ENCODE results near the gene SH3TC1.

SH3TC1 gene

GRCh38 chr4:8284391-8284790 lies 85.3 kb downstream of the SH3TC1 start:
- no peaks in the 10 kb centered on the region for H4K20me1 ChIP-seq (ENCODE audit: low read depth, low read length)
- no peak overlapping the region for H2AFZ ChIP-seq (ENCODE audit: low read depth, low read length, severe bottlenecking)
- H3K4me3 ChIP-seq (ENCODE audit: insufficient read depth, low read length, poor library complexity, severe bottlenecking), result no peak overlapping the region
- no peaks in the 10 kb centered on the region for H3F3A ChIP-seq (ENCODE audit: insufficient read depth)
- H3K27ac ChIP-seq (ENCODE audit: low read depth, low read length), result no peak overlapping the region
- H3K9ac ChIP-seq (ENCODE audit: low read length), result no peak overlapping the region
- H3K27me3 ChIP-seq (ENCODE audit: low read length), result no peaks in the 10 kb centered on the region
- H3K36me3 ChIP-seq (ENCODE audit: low read length), result no peaks in the 10 kb centered on the region
- no peaks in the 10 kb centered on the region for H3K9me2 ChIP-seq (replicated peaks; ENCODE audit: insufficient read depth, low read length)
- no peak overlapping the region for H3K4me2 ChIP-seq (ENCODE audit: low read depth, low read length, poor library complexity, severe bottlenecking)
- no peak for TF ChIP-seq EZH2phosphoT487 (conservative IDR thresholded peaks at IDR 0.05; ENCODE audit: low read length)
- TF ChIP-seq, protein P1, sequence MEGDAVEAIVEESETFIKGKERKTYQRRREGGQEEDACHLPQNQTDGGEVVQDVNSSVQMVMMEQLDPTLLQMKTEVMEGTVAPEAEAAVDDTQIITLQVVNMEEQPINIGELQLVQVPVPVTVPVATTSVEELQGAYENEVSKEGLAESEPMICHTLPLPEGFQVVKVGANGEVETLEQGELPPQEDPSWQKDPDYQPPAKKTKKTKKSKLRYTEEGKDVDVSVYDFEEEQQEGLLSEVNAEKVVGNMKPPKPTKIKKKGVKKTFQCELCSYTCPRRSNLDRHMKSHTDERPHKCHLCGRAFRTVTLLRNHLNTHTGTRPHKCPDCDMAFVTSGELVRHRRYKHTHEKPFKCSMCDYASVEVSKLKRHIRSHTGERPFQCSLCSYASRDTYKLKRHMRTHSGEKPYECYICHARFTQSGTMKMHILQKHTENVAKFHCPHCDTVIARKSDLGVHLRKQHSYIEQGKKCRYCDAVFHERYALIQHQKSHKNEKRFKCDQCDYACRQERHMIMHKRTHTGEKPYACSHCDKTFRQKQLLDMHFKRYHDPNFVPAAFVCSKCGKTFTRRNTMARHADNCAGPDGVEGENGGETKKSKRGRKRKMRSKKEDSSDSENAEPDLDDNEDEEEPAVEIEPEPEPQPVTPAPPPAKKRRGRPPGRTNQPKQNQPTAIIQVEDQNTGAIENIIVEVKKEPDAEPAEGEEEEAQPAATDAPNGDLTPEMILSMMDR (IDR thresholded peaks at IDR 0.05; ENCODE audit: insufficient read depth, low read length, poor library complexity, severe bottlenecking), result no peak
- no peaks in the 10 kb centered on the region for H3K79me2 ChIP-seq (ENCODE audit: insufficient read depth, low read length)
- no peaks in the 10 kb centered on the region for H3K9me3 ChIP-seq (ENCODE audit: insufficient read depth, low read length)

DNA sequence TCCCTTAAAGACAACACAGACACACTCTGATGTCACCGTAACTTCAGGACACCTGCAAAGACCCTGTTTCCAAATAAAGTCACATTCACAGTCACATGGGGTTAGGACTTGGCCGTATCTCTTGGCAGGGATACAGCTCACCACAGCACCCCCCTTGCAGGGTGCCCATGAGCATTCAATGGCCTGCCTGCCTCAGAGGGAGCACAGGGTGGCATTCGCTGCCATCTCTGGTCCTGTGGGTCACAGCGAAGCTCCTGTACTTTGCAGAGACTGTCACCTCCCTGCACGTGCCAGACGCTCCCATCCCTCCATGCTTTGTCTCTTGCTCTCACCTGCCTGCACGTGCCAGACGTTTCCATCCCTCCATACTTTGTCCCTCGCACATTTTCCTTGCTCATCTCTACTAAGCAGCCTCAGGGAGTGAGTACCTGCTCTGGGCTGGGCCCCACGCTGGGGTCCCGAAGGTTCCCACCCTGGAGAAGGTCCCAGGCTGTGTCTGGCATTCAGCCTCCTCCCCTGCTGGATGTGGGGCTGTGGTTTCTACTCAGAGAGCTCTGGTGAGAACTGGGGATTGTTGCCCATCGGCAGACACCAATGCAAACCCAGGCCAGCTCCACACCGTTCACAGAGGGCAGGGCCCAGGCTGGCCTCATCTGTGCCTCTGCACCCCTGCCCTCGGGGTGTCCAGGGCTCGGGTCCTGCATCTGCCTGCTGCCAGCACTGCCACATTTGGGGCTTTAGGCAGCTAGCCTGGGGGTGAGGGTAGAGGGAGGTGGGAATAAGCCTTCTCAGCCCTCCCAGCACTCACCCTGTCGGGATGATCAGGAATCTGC lies 86.3 kb downstream of the SH3TC1 start:
- no peaks in the 10 kb centered on the region for H3F3A ChIP-seq (ENCODE audit: insufficient read depth)
- H4K20me1 ChIP-seq (ENCODE audit: low read depth, low read length), result no peaks in the 10 kb centered on the region
- H3K9me2 ChIP-seq (replicated peaks; ENCODE audit: insufficient read depth, low read length), result no peaks in the 10 kb centered on the region
- no peaks in the 10 kb centered on the region for H3K79me2 ChIP-seq (ENCODE audit: insufficient read depth, low read length)
- H3K27ac ChIP-seq (ENCODE audit: low read depth, low read length), result no peak overlapping the region
- H3K9me3 ChIP-seq (ENCODE audit: insufficient read depth, low read length), result no peaks in the 10 kb centered on the region
- H3K9ac ChIP-seq (ENCODE audit: low read length), result no peak overlapping the region
- H2AFZ ChIP-seq (ENCODE audit: low read depth, low read length, severe bottlenecking), result no peak overlapping the region
- H3K27me3 ChIP-seq (ENCODE audit: low read length), result no peaks in the 10 kb centered on the region
- H3K4me3 ChIP-seq (ENCODE audit: insufficient read depth, low read length, poor library complexity, severe bottlenecking), result no peak overlapping the region
- no peaks in the 10 kb centered on the region for H3K36me3 ChIP-seq (ENCODE audit: low read length)
- no peak overlapping the region for H3K4me2 ChIP-seq (ENCODE audit: low read depth, low read length, poor library complexity, severe bottlenecking)
- no peak for TF ChIP-seq EZH2phosphoT487 (conservative IDR thresholded peaks at IDR 0.05; ENCODE audit: low read length)
- TF ChIP-seq, protein P1 (IDR thresholded peaks at IDR 0.05; ENCODE audit: insufficient read depth, low read length, poor library complexity, severe bottlenecking), result no peak

GRCh38 chr4:8285976-8286718 lies 87.1 kb downstream of the SH3TC1 start:
- no peaks in the 10 kb centered on the region for H3F3A ChIP-seq (ENCODE audit: insufficient read depth)
- no peak overlapping the region for H3K27ac ChIP-seq (ENCODE audit: low read depth, low read length)

More at GRCh38 chr4:8285976-8286718, 87.1 kb downstream of the SH3TC1 start:
- Histone ChIP-seq H3K79me2 (ENCODE audit: insufficient read depth, low read length) (no peaks in the 10 kb centered on the region), H4K20me1 (ENCODE audit: low read depth, low read length) (no peaks in the 10 kb centered on the region), H3K9ac (ENCODE audit: low read length) (no peak overlapping the region), H3K9me3 (ENCODE audit: insufficient read depth, low read length) (no peaks in the 10 kb centered on the region), H3K4me2 (ENCODE audit: low read depth, low read length, poor library complexity, severe bottlenecking) (no peak overlapping the region), H3K36me3 (ENCODE audit: low read length) (no peaks in the 10 kb centered on the region), H3K9me2 (replicated peaks; ENCODE audit: insufficient read depth, low read length) (no peaks in the 10 kb centered on the region), H3K4me3 (ENCODE audit: insufficient read depth, low read length, poor library complexity, severe bottlenecking) (no peak overlapping the region), H2AFZ (ENCODE audit: low read depth, low read length, severe bottlenecking) (no peak overlapping the region), H3K27me3 (ENCODE audit: low read length) (no peaks in the 10 kb centered on the region)
- TF ChIP-seq, protein P1 (IDR thresholded peaks at IDR 0.05; ENCODE audit: insufficient read depth, low read length, poor library complexity, severe bottlenecking), result no peak
- no peak for TF ChIP-seq EZH2phosphoT487 (conservative IDR thresholded peaks at IDR 0.05; ENCODE audit: low read length)

Measured in SU-DHL-6 (cell line).